Kasumi-1 (cell line): ENCODE data around the gene SNCG.
"Not testable (repeated sequence)": the region's sequence is repeated elsewhere in the genome, so short reads cannot be mapped to it uniquely, and the experiment has no call there.

Experiments
- DNase-seq, 2 experiments: peaks; one replicate each; lab custom pipeline; 2025; lab: John Stamatoyannopoulos, UW

Gene SNCG

GRCh38 chr10:86978457-86978856, 20.1 kb downstream of the SNCG start:
- DNase-seq: not testable (repeated sequence)

GRCh38 chr10:86979296-86979818, 21.0 kb downstream of the SNCG start:
- no peak for DNase-seq

DNA sequence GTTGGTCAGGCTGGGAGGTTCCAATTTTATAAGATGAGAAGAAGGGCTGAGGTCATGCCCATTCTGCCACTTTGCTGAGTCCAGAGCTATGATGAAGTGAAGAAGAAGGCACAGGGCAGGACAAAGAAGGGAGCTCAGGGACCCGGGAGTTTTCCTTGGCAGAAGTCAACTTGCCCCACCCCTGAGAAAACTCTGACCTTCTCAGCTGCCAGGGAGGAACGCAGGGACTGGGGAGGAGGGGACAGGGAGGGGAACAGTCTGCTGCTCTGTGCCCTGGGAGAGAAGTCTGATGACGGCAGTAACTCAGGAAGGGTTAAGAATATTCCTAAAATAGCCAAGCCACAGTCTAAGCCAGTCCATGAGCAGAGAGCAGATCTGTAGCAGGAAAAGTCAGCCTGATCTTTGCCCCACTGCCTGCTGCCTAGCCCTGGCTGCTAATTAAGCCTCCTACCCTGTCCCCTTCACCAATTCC, 21.6 kb downstream of the SNCG start:
- peak in 1 of 2 experiments; percentile 23 for DNase-seq

- not testable (repeated sequence) for DNase-seq
These were observed 22.6 kb downstream of the SNCG start for GRCh38 chr10:86981020-86981419.

DNA sequence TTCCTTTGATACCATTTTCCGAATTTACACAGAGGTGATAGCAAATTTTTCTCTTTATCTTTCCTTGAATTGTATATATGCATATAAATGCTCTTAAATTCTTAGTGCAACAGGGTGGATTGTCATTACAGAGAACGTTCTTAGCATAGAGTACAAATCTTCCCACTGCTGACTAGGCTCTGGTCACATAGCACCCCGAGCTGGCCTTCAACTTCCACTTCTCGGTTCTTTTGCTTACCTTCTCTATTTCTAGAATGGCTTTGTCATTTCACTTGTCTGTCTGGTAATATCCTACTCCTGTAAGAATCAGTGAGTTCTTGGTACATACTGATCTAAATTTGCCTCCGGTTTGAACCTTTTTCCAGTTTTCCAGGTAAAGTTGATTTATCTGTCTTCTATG, 23.3 kb downstream of the SNCG start:
- DNase-seq: no peak

GRCh38 chr10:86984498-86984897, 26.1 kb downstream of the SNCG start:
- not testable (repeated sequence) for DNase-seq

DNA sequence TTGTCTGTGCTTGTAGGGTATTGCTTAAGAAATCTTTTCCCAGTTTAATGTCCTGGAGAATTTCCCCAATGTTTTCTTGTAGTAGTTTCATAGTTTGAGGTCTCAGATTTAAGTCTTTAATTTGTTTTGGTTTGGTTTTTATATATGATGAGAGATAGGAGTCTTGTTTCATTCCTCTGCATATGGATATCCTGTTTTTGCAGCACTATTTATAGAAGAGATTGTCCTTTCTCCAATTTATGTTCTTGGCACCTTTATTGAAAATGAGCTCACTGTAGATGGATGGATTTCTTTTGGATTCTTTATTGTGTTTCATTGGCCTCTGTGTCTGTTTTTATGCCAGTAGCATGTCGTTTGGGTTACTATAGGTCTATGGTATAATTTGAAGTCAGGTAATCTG, 30.1 kb downstream of the SNCG start:
- DNase-seq: no peak

DNA sequence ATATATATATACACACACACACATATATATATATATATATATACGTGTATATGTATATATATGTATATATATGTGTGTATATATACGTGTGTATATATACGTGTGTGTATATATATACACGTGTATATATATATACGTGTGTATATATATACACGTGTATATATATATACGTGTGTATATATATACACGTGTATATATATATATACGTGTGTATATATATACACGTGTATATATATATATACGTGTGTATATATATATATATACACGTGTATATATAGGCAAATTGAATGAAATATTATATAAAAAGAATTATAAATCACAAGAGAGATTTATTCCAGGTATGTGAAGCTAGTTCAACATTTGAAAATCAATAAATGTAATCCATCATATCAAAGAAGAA, 33.0 kb downstream of the SNCG start:
- DNase-seq: not testable (repeated sequence)

GRCh38 chr10:86992456-86992855, 34.1 kb downstream of the SNCG start:
- no peak for DNase-seq

GRCh38 chr10:86992929-86993328, 34.5 kb downstream of the SNCG start:
- no peak for DNase-seq

- DNase-seq: peak; percentile 69 to 77
These were observed 41.5 kb downstream of the SNCG start for GRCh38 chr10:86999802-87000403.

DNA sequence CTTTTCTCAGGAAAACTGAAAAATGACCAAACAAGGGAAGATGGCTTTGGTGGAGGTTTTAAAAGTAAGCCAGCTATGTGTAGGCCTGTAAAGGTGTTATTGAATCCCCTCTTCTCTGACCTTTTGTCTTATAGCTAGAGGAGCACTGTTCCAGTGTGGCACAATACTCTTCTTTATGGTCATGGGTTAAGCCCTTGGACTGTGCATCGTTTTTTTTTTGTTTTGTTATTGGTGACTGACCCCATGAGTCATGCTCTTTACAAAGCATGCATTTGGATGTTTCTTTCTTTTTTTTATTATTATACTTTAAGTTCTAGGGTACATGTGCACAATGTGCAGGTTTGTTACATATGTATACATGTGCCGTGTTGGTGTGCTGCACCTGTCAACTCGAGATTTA, 42.1 kb downstream of the SNCG start:
- DNase-seq: no peak

GRCh38 chr10:87007124-87007523, 48.7 kb downstream of the SNCG start:
- DNase-seq: not testable (repeated sequence)

DNA sequence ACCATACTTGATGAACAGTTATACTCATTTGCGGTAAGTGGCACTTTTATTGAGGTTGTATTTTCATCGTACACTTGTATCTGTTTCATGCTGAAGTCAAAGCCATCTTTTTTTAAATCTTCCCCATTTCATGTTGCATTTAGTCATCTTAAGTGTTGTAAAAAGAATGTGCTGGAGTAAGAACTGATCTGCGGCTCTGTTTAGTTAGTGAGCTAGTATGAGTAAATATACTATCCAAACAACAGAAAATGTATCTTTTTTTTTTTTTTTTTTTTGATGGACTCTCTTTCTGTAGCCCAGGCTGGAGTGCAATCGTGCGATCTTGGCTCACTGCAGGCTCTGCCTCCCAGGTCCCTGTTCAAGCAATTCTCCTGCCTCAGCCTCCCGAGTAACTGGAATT, 49.3 kb downstream of the SNCG start:
- DNase-seq: not testable (repeated sequence)

GRCh38 chr10:87008303-87008702, 49.9 kb downstream of the SNCG start:
- DNase-seq: not testable (repeated sequence)

- not testable (repeated sequence) for DNase-seq
These were observed 50.8 kb downstream of the SNCG start for GRCh38 chr10:87009134-87009696.
